Pulmonary artery endothelial cell (primary cell): ENCODE results near the gene NTPCR. TPM values are rescaled to one million over a fixed set of nuclear protein-coding genes. Genes with fewer than 3 reads are reported as not detected.

Source experiments
- DNase-seq: peaks from one replicate; pipeline ENCODE4 v3.0.0-alpha.2; 2011; ENCODE audit warnings: low read depth, low spot score
- total RNA-seq: library from RNA; depleted of rRNA; stranded (reverse); fragments of >200 nt; gene quantifications from 2 replicates; pipeline ENCODE4 v1.2.3, GENCODE V29; 2014

The NTPCR gene
- total RNA-seq, 1 donor from 2014 or later: 13.0 TPM

GRCh38 chr1:233006108-233006507 lies 55.7 kb downstream of the NTPCR start:
- no peak for DNase-seq

GRCh38 chr1:233006541-233006973 lies 56.1 kb downstream of the NTPCR start:
- DNase-seq: no peak

- DNase-seq: no peak
Observed at GRCh38 chr1:233010146-233010545, 59.7 kb downstream of the NTPCR start.

- no peak for DNase-seq
Observed at GRCh38 chr1:233012021-233012420, 61.6 kb downstream of the NTPCR start.

- no peak for DNase-seq
Observed at GRCh38 chr1:233015965-233016364, 65.6 kb downstream of the NTPCR start.

- no peak for DNase-seq
Observed at GRCh38 chr1:233016798-233017197, 66.4 kb downstream of the NTPCR start.

- DNase-seq: no peak
Observed at GRCh38 chr1:233019083-233019482, 68.7 kb downstream of the NTPCR start.

- no peak for DNase-seq
Observed at GRCh38 chr1:233019778-233020325, 69.4 kb downstream of the NTPCR start.

GRCh38 chr1:233020426-233020825 lies 70.0 kb downstream of the NTPCR start:
- no peak for DNase-seq

GRCh38 chr1:233022246-233022645 lies 71.8 kb downstream of the NTPCR start:
- no peak for DNase-seq

GRCh38 chr1:233024199-233024598 lies 73.8 kb downstream of the NTPCR start:
- DNase-seq: no peak

GRCh38 chr1:233025157-233025556 lies 74.7 kb downstream of the NTPCR start:
- no peak for DNase-seq

- no peak for DNase-seq
Observed at GRCh38 chr1:233025567-233025966, 75.2 kb downstream of the NTPCR start.

GRCh38 chr1:233027046-233027445 lies 76.6 kb downstream of the NTPCR start:
- no peak for DNase-seq

- no peak for DNase-seq
Observed at GRCh38 chr1:233031521-233031920, 81.1 kb downstream of the NTPCR start.

GRCh38 chr1:233032916-233033315 lies 82.5 kb downstream of the NTPCR start:
- DNase-seq: no peak

- DNase-seq: no peak
Observed at GRCh38 chr1:233033361-233033760, 83.0 kb downstream of the NTPCR start.

Other genes starting within 250 kb of the NTPCR start
- gene MAP10, start 145.2 kb upstream of the NTPCR start, total RNA-seq: 1.1 TPM in 2 replicates